T-cell (primary cell): ENCODE measurements around the gene CPNE4. TPM values are rescaled to one million over a fixed set of nuclear protein-coding genes. Genes with fewer than 3 reads are reported as not detected.

Experiments used
- ATAC-seq, 4 experiments: fragments of 200-7000 bp in 3 of 4; fragments of 150-1000 bp in 1 of 4; cut with Tn5 transposase; replicated peaks in 1 of 4; 1 replicate in 3 of 4; 2 replicates in 1 of 4; pipeline ENCODE4 v1.10.0; 2021; ENCODE audit warnings: moderate library complexity in 3 of 4, mild to moderate bottlenecking in 2 of 4, moderate number of reproducible peaks in 1 of 4
- CTCF ChIA-PET, 2 donors: fragments of 300-600 bp; sonication (Branson Sonifier 250); formaldehyde crosslinking; loops; one replicate each; lab custom pipeline; 2022; ENCODE audit warnings: antibody characterized with exemption in 2 of 2; lab: Charles Lee
- POLR2A ChIA-PET, 2 donors: fragments of 300-600 bp; sonication (Branson Sonifier 250); formaldehyde crosslinking; loops; one replicate each; lab custom pipeline; 2022; ENCODE audit warnings: antibody characterized with exemption in 2 of 2; lab: Charles Lee
- DNase-seq, 35 experiments: peaks; one replicate each; pipeline versions ENCODE4 v3.0.0 to v3.0.0-alpha.2; 2013 to 2023
- H3K27ac ChIP-seq: one replicate; pipeline ENCODE4 v1.5.1; 2013; ENCODE audit warnings: low read length
- H3K27me3 ChIP-seq, 2 experiments: replicated peaks in 1 of 2; 1 replicate in 1 of 2; 2 replicates in 1 of 2; pipeline versions ENCODE4 v1.6.1 to v1.7.0; 2013; ENCODE audit warnings: low read length in 1 of 2, mixed read lengths in 1 of 2; ENCODE audit not compliant: control insufficient read depth in 2 of 2, insufficient read depth in 2 of 2; ENCODE audit errors: extremely low read depth in 1 of 2
- H3K36me3 ChIP-seq, 2 donors: 1 replicate in 1 of 2; 2 replicates in 1 of 2; pipeline versions ENCODE4 v1.6.1 to v1.7.0; 2013; ENCODE audit warnings: low read length in 1 of 2; ENCODE audit not compliant: control insufficient read depth in 2 of 2, insufficient read depth in 1 of 2; ENCODE audit errors: extremely low read depth in 1 of 2
- H3K4me1 ChIP-seq, 2 experiments: 1 replicate in 1 of 2; 2 replicates in 1 of 2; pipeline versions ENCODE4 v1.6.1 to v1.7.0; 2013; ENCODE audit warnings: low read length in 2 of 2, mixed read lengths in 1 of 2; ENCODE audit not compliant: insufficient read depth in 2 of 2, control insufficient read depth in 1 of 2; ENCODE audit errors: extremely low read depth in 1 of 2
- H3K4me3 ChIP-seq, 2 donors: 1 replicate in 1 of 2; 2 replicates in 1 of 2; pipeline versions ENCODE4 v1.5.1 to v1.7.0; 2013; ENCODE audit warnings: mild to moderate bottlenecking in 2 of 2, low read length in 1 of 2, moderate library complexity in 1 of 2; ENCODE audit not compliant: control insufficient read depth in 1 of 2; ENCODE audit errors: extremely low read depth in 1 of 2
- H3K9me3 ChIP-seq: 2 replicates; pipeline ENCODE4 v1.7.0; 2013
- H3K27ac Mint-ChIP-seq, 2 donors: one replicate each; pipeline ENCODE4 v1.8.0; 2020 to 2021; ENCODE audit warnings: mild to moderate bottlenecking in 2 of 2, mixed read lengths in 2 of 2
- H3K27me3 Mint-ChIP-seq, 2 donors: one replicate each; pipeline ENCODE4 v1.8.0; 2021 to 2022; ENCODE audit warnings: mixed read lengths in 2 of 2
- H3K36me3 Mint-ChIP-seq: one replicate; pipeline ENCODE4 v1.8.0; 2021; ENCODE audit warnings: mixed read lengths
- H3K4me1 Mint-ChIP-seq, 3 donors: one replicate each; pipeline ENCODE4 v1.8.0; 2020 to 2022; ENCODE audit warnings: mixed read lengths in 3 of 3, mild to moderate bottlenecking in 1 of 3
- H3K4me3 Mint-ChIP-seq, 3 donors: one replicate each; pipeline ENCODE4 v1.8.0; 2020 to 2022; ENCODE audit warnings: mild to moderate bottlenecking in 3 of 3, mixed read lengths in 3 of 3, moderate library complexity in 3 of 3
- H3K9me3 Mint-ChIP-seq, 3 donors: one replicate each; pipeline ENCODE4 v1.8.0; 2020 to 2022; ENCODE audit warnings: mixed read lengths in 3 of 3
- WGBS: methylation state at CpG from one replicate; pipeline ENCODE4 v1.1.5; 2013; ENCODE audit warnings: missing lambda C conversion rate; ENCODE audit not compliant: insufficient coverage; 5-methylcytosine and 5-hydroxymethylcytosine counted together
- total RNA-seq, 35 experiments: library from RNA in 6 of 35; stranded (reverse) in 6 of 35; fragments of 120-200 nt in 1 of 35; gene quantifications; one replicate each; pipeline versions ENCODE4 v1.2.1 to v1.2.4 and lab custom pipeline; 2013 to 2026

The CPNE4 gene
- total RNA-seq, 5 donors from 2014 or later (not counting 1 experiment from before 2014, with no cell fraction given): not detected

DNA sequence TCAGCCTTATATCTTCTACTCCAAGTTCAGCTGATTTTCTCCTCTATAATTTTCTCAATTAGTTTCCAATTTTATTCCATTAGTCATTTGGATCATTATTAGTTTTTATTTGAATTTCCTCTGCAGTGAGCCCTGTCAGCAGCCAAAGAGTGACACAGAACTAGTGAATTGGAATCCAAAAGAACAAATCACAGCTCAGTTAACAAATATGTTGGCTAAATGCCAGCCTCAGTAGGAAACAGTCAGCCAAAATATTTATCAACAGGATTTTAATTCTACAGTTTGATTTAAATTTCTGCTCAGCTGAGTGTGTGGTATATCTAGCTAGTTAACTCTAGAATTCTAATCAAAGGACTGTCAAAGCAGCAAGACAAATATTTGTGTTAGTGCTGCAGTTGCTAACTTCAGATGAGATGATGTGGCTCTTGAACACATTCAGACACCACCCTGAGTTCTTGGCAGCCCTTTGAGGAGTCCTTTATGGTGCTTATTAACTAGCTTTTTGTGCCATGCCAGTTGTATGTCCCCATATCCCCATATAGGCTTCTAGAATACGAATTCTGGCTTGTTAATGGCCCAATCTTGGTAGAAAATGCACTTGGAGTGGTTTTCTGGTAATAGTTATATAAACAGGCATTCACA lies 194.5 kb downstream of the CPNE4 start:
- POLR2A ChIA-PET: no interaction called here
- DNase-seq: no peak
- CTCF ChIA-PET: no interaction called here

DNA sequence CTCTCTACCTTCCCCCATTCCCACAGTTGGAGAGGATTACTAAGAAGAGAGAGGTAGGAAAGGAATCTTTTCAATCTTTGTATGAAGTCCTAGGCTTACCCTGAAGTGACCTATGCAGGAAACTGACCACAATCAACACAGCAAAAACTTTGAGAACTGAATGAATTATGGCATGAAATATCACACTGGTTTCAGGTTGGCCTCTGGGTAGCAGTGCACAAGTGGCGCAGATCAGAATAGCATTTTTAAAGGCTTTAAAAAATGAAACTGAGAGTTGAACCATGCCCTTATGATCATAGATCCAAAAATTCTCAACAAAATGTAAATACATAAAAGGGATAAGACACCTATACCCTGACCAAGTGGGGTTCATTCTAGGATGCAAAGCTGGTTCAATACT lies 198.9 kb downstream of the CPNE4 start:
- ChIA-PET POLR2A (no interaction called here), CTCF (no interaction called here)
- DNase-seq (no peak), ATAC-seq (no peak)
- H3K27ac ChIP-seq: no peak overlapping the region
- peaks cover 0 to 5% of the 10 kb centered on the region in 2 experiments for H3K27me3 ChIP-seq
- H3K4me1 Mint-ChIP-seq: no peaks in the 10 kb centered on the region
- H3K27ac Mint-ChIP-seq: no peak overlapping the region
- H3K36me3 Mint-ChIP-seq: no peaks in the 10 kb centered on the region
- H3K36me3 ChIP-seq: no peaks in the 10 kb centered on the region
- no peak overlapping the region for H3K4me3 ChIP-seq
- no peak overlapping the region for H3K4me3 Mint-ChIP-seq
- H3K27me3 Mint-ChIP-seq: peaks cover 2 to 3% of the 10 kb centered on the region in 2 donors
- H3K9me3 ChIP-seq: no peaks in the 10 kb centered on the region
- 100% methylated on average over 1 of the region's 1 CpG for WGBS
- H3K4me1 ChIP-seq: no peaks in the 10 kb centered on the region
- H3K9me3 Mint-ChIP-seq: no peaks in the 10 kb centered on the region

More for the DNA sequence above, 194.5 kb downstream of the CPNE4 start:
- Mint-ChIP-seq H3K4me3 (no peak overlapping the region), H3K36me3 (no peaks in the 10 kb centered on the region), H3K27me3 (peaks cover 2 to 3% of the 10 kb centered on the region in 2 donors), H3K4me1 (no peaks in the 10 kb centered on the region), H3K9me3 (no peaks in the 10 kb centered on the region), H3K27ac (no peak overlapping the region)
- ATAC-seq: no peak
- Histone ChIP-seq H3K4me3 (no peak overlapping the region), H3K4me1 (no peaks in the 10 kb centered on the region), H3K9me3 (no peaks in the 10 kb centered on the region), H3K27ac (no peak overlapping the region), H3K27me3 (no peaks in the 10 kb centered on the region), H3K36me3 (no peaks in the 10 kb centered on the region)
- no CpG with 5 or more reads among the region's 1 CpG for WGBS

DNA sequence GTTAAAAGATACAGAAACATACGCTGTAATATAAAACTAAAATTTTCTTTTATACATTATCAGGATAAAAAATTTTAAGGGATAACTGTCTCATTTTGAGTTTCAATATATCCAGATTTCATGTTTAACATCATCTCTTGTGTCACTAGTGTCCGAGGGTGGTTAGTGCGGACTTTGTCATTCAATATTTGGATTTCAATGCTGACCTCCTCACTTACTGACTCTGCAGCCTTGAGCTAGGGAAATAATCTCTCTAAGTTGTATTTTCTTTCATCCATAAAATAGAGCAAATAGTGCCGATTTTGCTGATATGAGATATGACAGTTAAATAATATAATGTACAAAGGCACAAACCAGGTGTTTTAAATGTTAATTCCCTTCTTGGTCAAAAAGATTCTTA lies 203.2 kb downstream of the CPNE4 start:
- H3K4me1 Mint-ChIP-seq: no peaks in the 10 kb centered on the region
- Histone ChIP-seq H3K4me1 (no peaks in the 10 kb centered on the region), H3K27me3 (peaks cover 0 to 5% of the 10 kb centered on the region in 2 experiments), H3K36me3 (no peaks in the 10 kb centered on the region), H3K4me3 (no peak overlapping the region), H3K9me3 (no peaks in the 10 kb centered on the region), H3K27ac (no peak overlapping the region)
- DNase-seq: no peak
- ChIA-PET POLR2A (no interaction called here), CTCF (no interaction called here)
- H3K9me3 Mint-ChIP-seq: no peaks in the 10 kb centered on the region
- H3K27me3 Mint-ChIP-seq: peaks cover 2 to 3% of the 10 kb centered on the region in 2 donors
- H3K27ac Mint-ChIP-seq: no peak overlapping the region
- WGBS: no CpG with 5 or more reads among the region's 4 CpGs
- no peaks in the 10 kb centered on the region for H3K36me3 Mint-ChIP-seq
- no peak for ATAC-seq
- no peak overlapping the region for H3K4me3 Mint-ChIP-seq

- Mint-ChIP-seq H3K27me3 (peaks cover 4 to 9% of the 10 kb centered on the region in 2 donors), H3K36me3 (no peaks in the 10 kb centered on the region), H3K4me3 (no peak overlapping the region), H3K4me1 (no peaks in the 10 kb centered on the region), H3K27ac (no peak overlapping the region), H3K9me3 (no peaks in the 10 kb centered on the region)
- no peak for DNase-seq
- ChIA-PET CTCF (no interaction called here), POLR2A (no interaction called here)
- WGBS: 100% methylated on average over 1 of the region's 3 CpGs
- no peaks in the 10 kb centered on the region for H3K4me1 ChIP-seq
- no peaks in the 10 kb centered on the region for H3K36me3 ChIP-seq
- H3K27me3 ChIP-seq: no peaks in the 10 kb centered on the region
- H3K27ac ChIP-seq: no peak overlapping the region
- no peaks in the 10 kb centered on the region for H3K9me3 ChIP-seq
- no peak overlapping the region for H3K4me3 ChIP-seq
- ATAC-seq: no peak
These were observed 213.5 kb downstream of the CPNE4 start for GRCh38 chr3:131821191-131821762.

DNA sequence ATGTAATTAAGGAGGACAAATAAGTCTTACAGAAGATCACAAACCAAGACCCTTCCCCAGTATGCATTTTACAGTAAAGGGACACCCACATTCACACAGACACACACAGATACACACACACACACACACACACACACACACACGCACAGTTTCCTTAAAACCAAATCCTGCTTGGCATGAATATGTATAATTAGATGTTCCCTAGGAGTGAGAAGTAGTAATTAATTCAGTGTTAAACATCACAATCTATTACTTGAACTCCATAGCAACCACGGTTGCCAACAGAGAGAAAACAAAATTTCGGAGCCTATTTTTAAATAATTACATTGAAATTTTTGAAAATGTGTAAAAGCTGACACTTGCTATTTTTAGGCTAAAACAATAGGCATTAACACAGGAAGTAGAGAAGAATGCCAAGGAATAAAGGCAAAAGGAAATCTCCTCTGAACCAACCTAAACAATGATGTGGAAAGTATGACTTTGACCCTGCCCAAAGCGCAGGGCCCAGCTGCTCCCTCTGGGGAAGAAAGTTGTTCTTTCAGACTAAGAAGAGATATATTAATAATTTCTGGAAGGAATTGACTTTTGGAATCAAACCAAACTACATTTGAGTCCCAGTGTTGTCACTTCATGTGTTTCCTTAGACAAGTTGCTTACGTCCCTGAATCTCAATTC lies 215.3 kb downstream of the CPNE4 start:
- CTCF ChIA-PET: no interaction called here

GRCh38 chr3:131812433-131812832 lies 222.4 kb downstream of the CPNE4 start:
- H3K27ac ChIP-seq: no peak overlapping the region
- 100% methylated on average over 1 of the region's 1 CpG for WGBS
- ATAC-seq: no peak
- no peaks in the 10 kb centered on the region for H3K27me3 ChIP-seq
- H3K4me1 Mint-ChIP-seq: no peaks in the 10 kb centered on the region
- no peak overlapping the region for H3K4me3 Mint-ChIP-seq
- no peaks in the 10 kb centered on the region for H3K36me3 Mint-ChIP-seq
- no peaks in the 10 kb centered on the region for H3K4me1 ChIP-seq
- peaks cover 5 to 22% of the 10 kb centered on the region in 2 donors for H3K27me3 Mint-ChIP-seq
- H3K27ac Mint-ChIP-seq: no peak overlapping the region
- no peaks in the 10 kb centered on the region for H3K36me3 ChIP-seq
- ChIA-PET CTCF (no interaction called here), POLR2A (no interaction called here)
- H3K9me3 Mint-ChIP-seq: no peaks in the 10 kb centered on the region
- no peaks in the 10 kb centered on the region for H3K9me3 ChIP-seq
- H3K4me3 ChIP-seq: no peak overlapping the region
- no peak for DNase-seq

More for the DNA sequence above, 215.3 kb downstream of the CPNE4 start:
- no peak overlapping the region for H3K27ac ChIP-seq
- no CpG with 5 or more reads among the region's 5 CpGs for WGBS
- H3K36me3 ChIP-seq: no peaks in the 10 kb centered on the region
- H3K9me3 ChIP-seq: no peaks in the 10 kb centered on the region
- Mint-ChIP-seq H3K4me1 (no peaks in the 10 kb centered on the region), H3K27me3 (peaks cover 4 to 6% of the 10 kb centered on the region in 2 donors), H3K36me3 (no peaks in the 10 kb centered on the region), H3K27ac (no peak overlapping the region), H3K9me3 (no peaks in the 10 kb centered on the region), H3K4me3 (no peak overlapping the region)
- no peak overlapping the region for H3K4me3 ChIP-seq
- DNase-seq (no peak), ATAC-seq (no peak)
- no peaks in the 10 kb centered on the region for H3K27me3 ChIP-seq
- POLR2A ChIA-PET: no interaction called here
- H3K4me1 ChIP-seq: no peaks in the 10 kb centered on the region
